Activated CD8-positive, alpha-beta memory T cell treated with anti-CD3 and anti-CD28 coated beads for 4 hours (primary cell): ENCODE data around the gene DHX34.
"Not testable (repeated sequence)": the region's sequence is repeated elsewhere in the genome, so short reads cannot be mapped to it uniquely, and the experiment has no call there.

Experiments used
- DNase-seq, 2 donors: peaks; one replicate each; pipeline ENCODE4 v3.0.0-alpha.2; 2020; ENCODE audit warnings: low read depth in 2 of 2

DHX34 gene, protein sequence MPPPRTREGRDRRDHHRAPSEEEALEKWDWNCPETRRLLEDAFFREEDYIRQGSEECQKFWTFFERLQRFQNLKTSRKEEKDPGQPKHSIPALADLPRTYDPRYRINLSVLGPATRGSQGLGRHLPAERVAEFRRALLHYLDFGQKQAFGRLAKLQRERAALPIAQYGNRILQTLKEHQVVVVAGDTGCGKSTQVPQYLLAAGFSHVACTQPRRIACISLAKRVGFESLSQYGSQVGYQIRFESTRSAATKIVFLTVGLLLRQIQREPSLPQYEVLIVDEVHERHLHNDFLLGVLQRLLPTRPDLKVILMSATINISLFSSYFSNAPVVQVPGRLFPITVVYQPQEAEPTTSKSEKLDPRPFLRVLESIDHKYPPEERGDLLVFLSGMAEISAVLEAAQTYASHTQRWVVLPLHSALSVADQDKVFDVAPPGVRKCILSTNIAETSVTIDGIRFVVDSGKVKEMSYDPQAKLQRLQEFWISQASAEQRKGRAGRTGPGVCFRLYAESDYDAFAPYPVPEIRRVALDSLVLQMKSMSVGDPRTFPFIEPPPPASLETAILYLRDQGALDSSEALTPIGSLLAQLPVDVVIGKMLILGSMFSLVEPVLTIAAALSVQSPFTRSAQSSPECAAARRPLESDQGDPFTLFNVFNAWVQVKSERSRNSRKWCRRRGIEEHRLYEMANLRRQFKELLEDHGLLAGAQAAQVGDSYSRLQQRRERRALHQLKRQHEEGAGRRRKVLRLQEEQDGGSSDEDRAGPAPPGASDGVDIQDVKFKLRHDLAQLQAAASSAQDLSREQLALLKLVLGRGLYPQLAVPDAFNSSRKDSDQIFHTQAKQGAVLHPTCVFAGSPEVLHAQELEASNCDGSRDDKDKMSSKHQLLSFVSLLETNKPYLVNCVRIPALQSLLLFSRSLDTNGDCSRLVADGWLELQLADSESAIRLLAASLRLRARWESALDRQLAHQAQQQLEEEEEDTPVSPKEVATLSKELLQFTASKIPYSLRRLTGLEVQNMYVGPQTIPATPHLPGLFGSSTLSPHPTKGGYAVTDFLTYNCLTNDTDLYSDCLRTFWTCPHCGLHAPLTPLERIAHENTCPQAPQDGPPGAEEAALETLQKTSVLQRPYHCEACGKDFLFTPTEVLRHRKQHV

GRCh38 chr19:47348819-47349795 lies at the start of gene DHX34:
Gene DHX34, plus strand, starts transcription at chr19:47349315. Its CDS starts 3,716 bp downstream, at chr19:47353031.
- peak; percentile 98 for DNase-seq

DNA sequence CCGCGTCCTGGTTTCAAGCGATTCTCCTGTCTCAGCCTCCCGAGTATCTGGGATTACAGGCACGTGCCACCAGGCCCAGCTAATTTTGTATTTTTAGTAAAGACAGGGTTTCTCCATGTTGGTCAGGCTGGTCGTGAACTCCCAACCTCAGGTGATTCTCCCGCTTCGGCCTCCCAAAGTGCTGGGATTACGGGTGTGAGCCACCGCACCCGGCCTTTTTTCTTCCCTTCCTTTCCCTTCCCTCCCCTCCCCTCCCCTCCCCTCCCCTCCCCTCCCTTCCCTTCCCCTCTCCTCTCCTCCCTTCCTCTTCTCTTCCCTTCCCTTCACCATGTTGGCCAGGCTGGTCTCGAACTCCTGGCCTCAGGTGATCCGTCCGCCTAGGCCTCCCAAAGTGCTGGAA lies 48.2 kb upstream of the DHX34 start:
- not testable (repeated sequence) for DNase-seq

DNA sequence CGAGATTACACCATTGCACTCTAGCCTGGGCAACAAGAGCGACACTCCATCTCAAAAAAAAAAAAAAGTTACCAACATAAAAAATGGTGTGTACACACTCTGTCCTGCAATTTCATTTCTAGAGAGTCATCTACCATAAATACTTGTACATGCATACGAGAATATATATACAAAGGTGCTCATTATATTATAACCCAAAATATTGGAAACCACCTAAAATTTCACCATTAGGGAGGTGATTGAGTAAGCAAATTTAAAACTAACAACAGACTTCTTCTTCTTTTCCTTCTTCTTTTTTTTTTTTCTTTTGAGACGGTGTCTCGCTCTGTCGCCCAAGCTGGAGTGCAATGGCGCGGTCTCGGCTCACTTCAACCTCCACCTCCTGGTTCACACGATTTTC lies 46.9 kb upstream of the DHX34 start:
- DNase-seq: no peak

DNA sequence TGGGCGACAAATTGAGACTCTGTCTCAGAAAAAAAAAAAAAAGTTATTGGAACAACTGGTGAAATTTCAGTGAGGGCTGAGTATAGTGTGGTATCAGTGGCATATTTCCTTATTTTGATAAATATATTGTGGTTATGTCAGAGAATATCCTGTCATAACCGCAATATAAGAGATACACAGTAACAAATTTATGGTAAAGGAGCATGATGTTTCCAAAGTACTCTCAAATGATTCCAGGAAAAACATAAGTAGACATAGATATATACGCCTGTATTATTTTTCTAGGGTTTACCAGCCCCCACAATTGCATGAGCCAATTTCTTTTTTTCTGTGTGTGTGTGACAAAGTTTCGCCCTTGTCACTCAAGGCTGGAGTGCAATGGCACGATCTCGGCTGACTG lies 45.1 kb upstream of the DHX34 start:
- no peak for DNase-seq

DNA sequence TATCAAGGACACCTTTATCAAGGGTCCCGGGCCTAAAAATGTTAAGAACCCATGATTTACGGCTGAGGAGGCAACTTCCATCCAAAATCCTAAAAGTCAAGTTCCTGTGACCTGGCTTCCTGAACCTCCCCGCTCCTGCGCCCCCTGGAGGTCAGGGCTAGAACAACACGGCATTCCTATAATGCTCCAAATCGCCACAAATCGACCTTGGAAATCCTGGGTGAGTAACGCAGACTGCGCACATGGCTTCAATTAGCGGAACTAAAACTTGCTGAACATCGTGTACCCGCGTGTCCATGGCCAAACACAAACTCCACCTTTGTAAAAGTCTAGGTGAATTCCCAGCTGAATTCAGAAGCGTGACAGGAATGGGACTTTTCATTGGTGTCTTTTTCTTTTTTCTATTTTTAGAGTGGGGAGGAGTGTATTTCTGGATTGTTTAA lies 43.8 kb upstream of the DHX34 start:
- peak; percentile 17 to 18 for DNase-seq

- no peak for DNase-seq
These were observed 42.8 kb upstream of the DHX34 start for GRCh38 chr19:47306303-47306702.

GRCh38 chr19:47309038-47309437 lies 40.1 kb upstream of the DHX34 start:
- no peak for DNase-seq

GRCh38 chr19:47309608-47310007 lies 39.5 kb upstream of the DHX34 start, which contains the start of gene C5AR1:
Gene C5AR1, plus strand, starts transcription at chr19:47309861. Its CDS starts 35 bp downstream, at chr19:47309896.
- no peak for DNase-seq

GRCh38 chr19:47310323-47310722 lies 38.8 kb upstream of the DHX34 start:
- no peak for DNase-seq

- DNase-seq: no peak
These were observed 38.3 kb upstream of the DHX34 start for GRCh38 chr19:47310819-47311218.

DNA sequence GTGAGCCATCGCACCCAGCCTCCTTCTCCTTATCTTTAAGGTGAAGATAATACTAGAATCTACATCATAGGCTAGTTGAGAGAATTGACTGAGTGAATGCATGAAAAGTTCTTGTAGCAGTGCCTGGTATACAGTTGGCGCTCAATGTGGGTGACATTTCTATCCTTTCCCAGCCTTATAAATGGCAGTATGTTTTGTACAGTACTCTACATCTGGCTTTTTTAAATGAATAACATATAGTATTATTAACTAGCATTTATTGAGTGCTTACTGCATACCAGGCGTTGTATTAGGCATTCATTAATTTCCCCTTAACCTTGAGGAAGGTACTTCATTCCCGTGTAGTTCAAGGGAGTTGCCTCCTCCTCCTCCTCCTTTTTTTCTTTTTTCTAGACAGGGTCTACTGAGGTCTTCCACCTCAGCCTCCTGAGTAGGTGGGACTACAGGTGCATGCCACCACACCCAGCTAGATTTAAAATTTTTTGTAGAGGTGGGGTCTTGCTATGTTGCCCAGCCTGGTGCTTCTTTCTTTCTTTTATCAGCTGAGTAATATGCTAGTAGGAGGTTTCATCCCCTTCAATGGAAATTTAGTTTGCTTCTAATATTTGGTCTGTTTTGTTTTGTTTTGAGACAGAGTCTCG lies 36.6 kb upstream of the DHX34 start:
- no peak for DNase-seq

- DNase-seq: no peak
These were observed 35.3 kb upstream of the DHX34 start for GRCh38 chr19:47313754-47314295.

GRCh38 chr19:47315125-47315821 lies 33.8 kb upstream of the DHX34 start:
- DNase-seq: no peak

- no peak for DNase-seq
These were observed 32.6 kb upstream of the DHX34 start for GRCh38 chr19:47316513-47316912.

DNA sequence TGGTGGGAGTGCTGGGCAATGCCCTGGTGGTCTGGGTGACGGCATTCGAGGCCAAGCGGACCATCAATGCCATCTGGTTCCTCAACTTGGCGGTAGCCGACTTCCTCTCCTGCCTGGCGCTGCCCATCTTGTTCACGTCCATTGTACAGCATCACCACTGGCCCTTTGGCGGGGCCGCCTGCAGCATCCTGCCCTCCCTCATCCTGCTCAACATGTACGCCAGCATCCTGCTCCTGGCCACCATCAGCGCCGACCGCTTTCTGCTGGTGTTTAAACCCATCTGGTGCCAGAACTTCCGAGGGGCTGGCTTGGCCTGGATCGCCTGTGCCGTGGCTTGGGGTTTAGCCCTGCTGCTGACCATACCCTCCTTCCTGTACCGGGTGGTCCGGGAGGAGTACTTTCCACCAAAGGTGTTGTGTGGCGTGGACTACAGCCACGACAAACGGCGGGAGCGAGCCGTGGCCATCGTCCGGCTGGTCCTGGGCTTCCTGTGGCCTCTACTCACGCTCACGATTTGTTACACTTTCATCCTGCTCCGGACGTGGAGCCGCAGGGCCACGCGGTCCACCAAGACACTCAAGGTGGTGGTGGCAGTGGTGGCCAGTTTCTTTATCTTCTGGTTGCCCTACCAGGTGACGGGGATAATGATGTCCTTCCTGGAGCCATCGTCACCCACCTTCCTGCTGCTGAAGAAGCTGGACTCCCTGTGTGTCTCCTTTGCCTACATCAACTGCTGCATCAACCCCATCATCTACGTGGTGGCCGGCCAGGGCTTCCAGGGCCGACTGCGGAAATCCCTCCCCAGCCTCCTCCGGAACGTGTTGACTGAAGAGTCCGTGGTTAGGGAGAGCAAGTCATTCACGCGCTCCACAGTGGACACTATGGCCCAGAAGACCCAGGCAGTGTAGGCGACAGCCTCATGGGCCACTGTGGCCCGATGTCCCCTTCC lies 28.9 kb upstream of the DHX34 start:
- DNase-seq: no peak

DNA sequence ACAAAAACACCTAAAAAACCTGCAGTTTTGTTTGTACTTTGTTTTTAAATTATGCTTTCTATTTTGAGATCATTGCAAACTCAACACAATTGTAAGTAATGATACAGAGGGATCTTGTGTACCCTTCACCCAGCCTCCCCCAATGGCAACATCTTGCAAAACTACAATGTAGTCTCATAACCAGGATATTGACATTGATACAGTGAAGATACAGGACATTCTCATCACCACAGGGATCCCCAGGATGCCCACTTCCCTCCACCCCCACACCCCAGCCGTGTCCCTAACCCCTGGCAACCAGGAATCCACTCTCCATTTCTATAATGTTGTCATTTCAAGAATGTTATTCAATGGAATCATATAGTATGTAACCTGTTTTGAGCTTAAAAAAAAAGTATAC lies 27.5 kb upstream of the DHX34 start:
- DNase-seq: no peak

DNA sequence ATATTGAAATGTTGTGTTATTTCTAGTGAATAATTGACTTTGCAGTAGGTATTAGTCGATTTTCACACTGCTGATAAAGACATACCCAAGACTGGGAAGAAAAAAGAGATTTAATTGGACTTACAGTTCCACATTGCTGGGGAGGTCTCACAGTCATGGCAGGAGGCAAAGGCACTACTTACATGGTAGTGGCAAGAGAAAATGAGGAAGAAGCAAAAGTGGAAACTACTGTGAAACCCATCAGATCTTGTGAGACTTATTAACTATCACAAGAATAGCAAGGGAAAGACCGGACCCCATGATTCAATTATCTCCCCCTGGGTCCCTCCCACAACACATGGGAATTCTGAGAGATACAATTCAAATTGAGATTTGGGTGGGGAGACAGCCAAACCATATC lies 27.1 kb upstream of the DHX34 start:
- DNase-seq: no peak

DNA sequence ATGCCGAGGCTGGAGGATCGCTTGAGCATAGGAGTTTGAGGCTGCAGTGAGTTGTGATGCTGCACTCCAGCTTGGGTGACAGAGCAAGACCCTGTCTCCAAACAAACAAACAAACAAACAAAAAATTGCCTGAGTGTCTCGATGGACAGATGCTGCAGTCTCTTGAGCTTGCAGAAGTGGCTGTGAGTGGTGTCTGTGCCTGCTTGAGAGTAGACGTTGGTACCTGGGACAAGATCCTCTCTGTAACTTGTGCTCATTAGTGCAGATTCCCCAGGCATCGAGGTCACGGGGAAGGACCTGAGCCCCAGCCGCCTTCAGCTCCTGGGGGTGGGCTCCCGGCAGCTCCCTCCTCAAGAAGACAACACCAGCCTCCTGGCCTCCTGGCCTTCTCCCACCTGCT lies 25.7 kb upstream of the DHX34 start:
- DNase-seq: no peak
